NT2/D1 (cell line): ENCODE measurements around the gene LRRC10.

Source experiments
- DNase-seq: peaks from one replicate; pipeline ENCODE4 v3.0.0-alpha.2; 2011; ENCODE audit warnings: low read depth, low spot score
- H3K27me3 ChIP-seq: 2 replicates; pipeline ENCODE4 v1.6.0; 2011; ENCODE audit warnings: mild to moderate bottlenecking; ENCODE audit not compliant: insufficient read length, insufficient read depth
- H3K36me3 ChIP-seq: 2 replicates; pipeline ENCODE4 v1.6.1; 2011; ENCODE audit warnings: mild to moderate bottlenecking, low read length, mixed read lengths; ENCODE audit not compliant: insufficient read depth, insufficient read length
- H3K4me1 ChIP-seq: 2 replicates; pipeline ENCODE4 v1.5.1; 2011; ENCODE audit not compliant: insufficient read depth, insufficient read length
- H3K4me3 ChIP-seq: 2 replicates; pipeline ENCODE4 v1.5.1; 2011; ENCODE audit warnings: low read depth; ENCODE audit not compliant: insufficient read length
- H3K9ac ChIP-seq: 2 replicates; pipeline ENCODE4 v1.6.0; 2011; ENCODE audit warnings: low read depth; ENCODE audit not compliant: insufficient read length
- H3K9me3 ChIP-seq: 2 replicates; pipeline ENCODE4 v1.5.1; 2011; ENCODE audit warnings: mild to moderate bottlenecking, low read length; ENCODE audit not compliant: insufficient read depth
- SUZ12 ChIP-seq: IDR thresholded peaks from 2 replicates; pipeline ENCODE4 v1.6.1; 2011; ENCODE audit not compliant: insufficient read length, insufficient read depth; ENCODE audit errors: extremely low read depth
- YY1 ChIP-seq: IDR thresholded peaks from 2 replicates; pipeline ENCODE4 v1.6.1; 2011; ENCODE audit not compliant: insufficient read length, insufficient read depth
- ZNF274 ChIP-seq: IDR thresholded peaks from 2 replicates; pipeline ENCODE4 v1.6.1; 2011; ENCODE audit warnings: mild to moderate bottlenecking, low read depth, low read length

LRRC10 gene

DNA sequence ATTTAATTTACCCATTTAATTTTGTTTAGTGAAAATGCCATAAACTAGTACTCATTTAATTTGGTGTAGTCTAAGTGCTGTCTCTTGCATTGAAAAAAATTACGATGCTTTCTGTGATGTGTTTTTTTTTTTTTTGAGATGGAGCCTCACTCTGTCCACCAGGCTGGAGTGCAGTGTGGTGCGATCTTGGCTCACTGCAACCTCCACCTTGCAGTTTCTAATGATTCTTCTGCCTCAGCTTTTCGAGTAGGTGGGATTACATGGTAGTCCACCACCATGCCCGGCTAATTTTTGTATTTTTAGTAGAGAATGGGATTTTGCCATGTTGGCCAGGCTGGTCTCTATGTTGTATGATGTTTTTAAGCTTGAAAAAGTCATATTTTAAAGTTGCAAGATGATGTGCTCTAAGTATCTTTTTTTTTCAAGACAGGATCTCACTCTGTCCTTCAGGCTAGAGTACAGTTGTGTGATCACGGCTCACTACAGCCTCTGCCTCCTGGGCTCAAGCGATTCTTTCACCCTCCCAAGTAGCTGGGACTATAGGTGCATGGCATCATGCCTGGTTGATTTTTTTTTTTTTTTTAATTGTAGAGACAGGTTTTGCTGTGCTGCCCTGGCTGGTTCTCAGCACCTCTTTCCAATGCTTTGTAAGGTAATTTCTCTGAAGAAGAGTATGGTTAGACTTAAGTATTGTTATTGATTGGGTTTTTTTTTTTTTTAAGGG, 8.6 kb downstream of the LRRC10 start:
- DNase-seq = no peak
- H3K4me1 ChIP-seq = no peaks in the 10 kb centered on the region
- no peak for TF ChIP-seq SUZ12
- no peak for TF ChIP-seq YY1
- TF ChIP-seq ZNF274 = no peak
- no peak overlapping the region for H3K4me3 ChIP-seq
- no peak overlapping the region for H3K9ac ChIP-seq
- peaks cover 62% of the 10 kb centered on the region for H3K36me3 ChIP-seq
- no peaks in the 10 kb centered on the region for H3K9me3 ChIP-seq
- no peaks in the 10 kb centered on the region for H3K27me3 ChIP-seq

DNA sequence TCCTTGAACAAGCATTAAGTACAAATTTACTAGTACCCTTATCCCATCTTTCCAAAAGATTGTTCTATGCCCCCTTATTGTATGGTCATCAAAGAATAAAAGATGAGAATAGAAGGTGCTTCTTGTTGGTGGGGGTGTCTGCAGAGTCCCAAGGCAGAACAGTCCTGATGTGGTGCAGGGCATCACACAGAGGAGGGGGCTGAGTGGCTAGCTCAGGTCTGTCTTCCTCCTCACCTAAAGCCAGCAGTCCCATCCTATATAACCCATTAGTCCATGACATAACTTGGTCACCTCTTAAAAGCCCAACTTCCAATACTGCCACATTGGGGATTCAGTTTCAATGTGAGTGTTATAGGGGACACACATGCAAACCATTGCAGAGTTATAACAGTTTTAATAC, 9.9 kb downstream of the LRRC10 start:
- DNase-seq = no peak
- Histone ChIP-seq H3K9ac (no peak overlapping the region), H3K36me3 (peaks cover 75% of the 10 kb centered on the region), H3K4me1 (no peaks in the 10 kb centered on the region), H3K9me3 (no peaks in the 10 kb centered on the region), H3K4me3 (no peak overlapping the region), H3K27me3 (no peaks in the 10 kb centered on the region)
- TF ChIP-seq YY1 = no peak
- TF ChIP-seq SUZ12 = no peak
- TF ChIP-seq ZNF274 = no peak

DNA sequence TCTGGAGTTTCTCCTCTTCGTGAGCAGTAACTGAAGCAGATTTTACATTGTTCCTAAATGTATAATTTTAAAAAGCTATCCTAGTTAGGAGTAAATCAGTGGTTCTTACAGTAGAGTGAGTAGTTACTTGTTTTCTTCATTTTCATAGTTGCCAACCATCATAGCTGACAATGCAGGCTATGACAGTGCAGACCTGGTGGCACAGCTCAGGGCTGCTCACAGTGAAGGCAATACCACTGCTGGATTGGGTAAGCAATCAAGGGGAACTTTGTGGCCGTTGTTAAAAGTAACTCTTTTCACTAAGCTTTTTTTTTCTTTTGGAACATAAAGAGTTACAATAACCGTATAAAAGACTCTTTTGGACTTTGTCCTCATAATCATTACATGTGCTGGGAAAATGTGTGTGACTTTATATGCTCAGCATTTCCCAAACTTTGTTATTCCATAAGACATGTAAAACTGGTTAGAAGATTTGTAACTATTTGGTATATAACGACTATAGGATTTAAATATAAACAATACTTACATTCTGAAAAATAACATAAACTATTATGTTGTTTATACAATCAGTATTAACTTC, 12.4 kb downstream of the LRRC10 start:
- no peak for TF ChIP-seq SUZ12
- no peak for TF ChIP-seq ZNF274
- no peak for TF ChIP-seq YY1
- no peaks in the 10 kb centered on the region for H3K9me3 ChIP-seq
- H3K27me3 ChIP-seq = no peaks in the 10 kb centered on the region
- no peak overlapping the region for H3K9ac ChIP-seq
- H3K4me1 ChIP-seq = no peaks in the 10 kb centered on the region
- H3K36me3 ChIP-seq = peaks cover 96% of the 10 kb centered on the region
- H3K4me3 ChIP-seq = no peak overlapping the region
- no peak for DNase-seq

DNA sequence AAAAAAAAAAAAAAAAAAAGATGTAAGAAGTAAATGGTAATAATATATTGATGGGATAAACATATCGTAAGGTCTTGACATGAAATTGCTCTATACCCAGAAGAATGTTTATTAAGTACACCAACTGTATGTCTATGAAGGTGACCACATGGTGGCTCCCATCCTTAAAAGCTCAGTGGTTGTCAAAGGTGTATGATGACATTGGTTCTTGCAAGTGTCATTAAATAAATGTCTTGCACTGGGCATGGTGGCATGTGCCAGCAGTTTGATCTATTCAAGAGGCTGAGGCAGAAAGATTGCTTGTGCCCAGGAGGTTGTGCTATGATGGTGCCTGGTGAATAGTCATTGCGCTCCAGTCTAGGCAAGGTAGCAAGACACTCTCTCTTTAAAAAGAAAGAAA, 15.0 kb downstream of the LRRC10 start:
- Histone ChIP-seq H3K4me3 (no peak overlapping the region), H3K4me1 (no peaks in the 10 kb centered on the region), H3K36me3 (peaks cover 96% of the 10 kb centered on the region), H3K9me3 (no peaks in the 10 kb centered on the region), H3K9ac (no peak overlapping the region), H3K27me3 (no peaks in the 10 kb centered on the region)
- DNase-seq = no peak
- no peak for TF ChIP-seq SUZ12
- TF ChIP-seq YY1 = no peak
- TF ChIP-seq ZNF274 = no peak

DNA sequence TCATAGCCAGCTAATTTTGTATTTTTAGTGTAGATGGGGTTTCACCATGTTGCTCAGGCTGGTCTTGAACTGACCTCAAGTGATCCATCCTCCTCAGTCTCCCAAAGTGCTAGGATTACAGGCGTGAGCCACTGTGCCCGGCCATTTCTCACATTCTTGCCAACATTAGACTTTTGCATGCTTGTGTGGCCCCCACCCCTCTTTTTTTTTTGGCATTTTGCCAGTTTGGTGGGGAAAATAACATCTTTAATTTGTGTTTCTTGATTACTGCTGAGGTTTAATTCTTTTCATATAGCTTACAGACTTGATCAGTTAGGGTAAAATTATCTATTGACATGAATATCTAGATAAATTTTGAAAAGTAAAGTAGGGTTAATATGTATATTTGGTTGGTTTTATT, 21.6 kb downstream of the LRRC10 start:
- H3K4me1 ChIP-seq = no peaks in the 10 kb centered on the region
- TF ChIP-seq ZNF274 (no peak), SUZ12 (no peak), YY1 (no peak)
- no peaks in the 10 kb centered on the region for H3K27me3 ChIP-seq
- H3K36me3 ChIP-seq = peaks cover 83% of the 10 kb centered on the region
- H3K9ac ChIP-seq = no peak overlapping the region
- H3K9me3 ChIP-seq = no peaks in the 10 kb centered on the region
- no peak overlapping the region for H3K4me3 ChIP-seq
- no peak for DNase-seq

DNA sequence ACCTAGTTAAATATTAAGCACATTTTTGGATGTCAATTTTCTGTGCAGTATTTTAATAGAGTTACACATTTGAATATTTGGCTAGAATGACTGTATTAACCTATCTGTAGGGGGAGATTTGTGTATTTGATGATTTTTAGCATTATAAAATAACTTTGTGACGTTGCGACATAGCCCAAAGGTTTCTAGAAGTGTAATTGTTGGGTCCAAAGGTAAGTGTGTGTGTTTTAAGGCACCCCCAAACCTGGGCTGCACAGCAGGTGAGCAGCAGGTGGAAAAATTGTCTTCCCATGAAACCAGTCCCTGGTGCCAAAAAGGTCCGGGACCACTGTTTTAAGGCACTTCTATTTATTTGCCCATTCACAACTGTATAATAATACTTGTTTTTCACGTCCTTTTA, 22.2 kb downstream of the LRRC10 start:
- no peak for TF ChIP-seq ZNF274
- TF ChIP-seq YY1 = no peak
- no peak for TF ChIP-seq SUZ12
- peaks cover 78% of the 10 kb centered on the region for H3K36me3 ChIP-seq

DNA sequence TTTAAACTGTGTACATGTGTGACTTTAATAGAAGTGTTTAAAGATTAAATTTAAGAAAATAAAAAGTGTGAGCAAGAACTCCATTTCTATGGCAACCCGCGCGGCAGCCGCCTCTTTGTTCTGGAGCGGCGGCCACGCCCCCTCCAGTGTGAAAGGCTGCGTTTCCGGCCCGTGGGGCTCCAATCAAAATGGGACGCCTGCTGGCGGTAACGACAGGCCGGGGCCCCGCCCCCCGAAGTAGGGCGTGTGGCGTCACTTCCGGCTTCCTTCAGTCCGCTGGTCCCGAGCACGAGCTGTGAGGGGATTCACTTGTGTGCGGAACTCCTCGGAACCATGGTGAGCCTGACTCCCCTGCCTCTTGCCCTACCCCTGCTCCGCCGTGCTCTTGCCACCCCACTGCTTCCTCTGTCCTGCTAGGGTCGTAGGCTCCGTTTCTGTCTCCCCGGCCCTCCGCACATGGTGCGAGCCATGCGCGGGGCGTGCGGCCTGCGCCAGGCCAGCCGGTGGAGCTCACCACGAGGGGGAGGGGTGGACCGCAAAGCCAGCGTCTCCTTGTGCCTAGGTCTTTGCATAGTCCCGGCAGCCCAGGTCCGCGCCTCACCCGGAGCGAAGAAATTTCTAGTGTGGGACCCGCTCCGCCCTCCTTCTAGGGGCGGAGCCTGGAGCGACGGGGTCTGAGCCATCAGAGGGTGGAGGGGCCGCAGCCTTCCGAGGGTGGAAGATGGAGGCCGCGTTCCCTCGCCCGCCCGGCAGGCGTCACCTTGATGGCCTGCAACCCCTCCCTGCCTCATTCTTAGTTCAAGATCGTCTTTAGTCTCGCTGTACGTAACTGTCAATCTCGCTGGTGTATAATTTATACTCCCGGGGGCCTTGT, 25.3 kb downstream of the LRRC10 start, which contains the start of gene CCT2:
Gene CCT2 (plus strand): TSS at position 271 of the 874 bp plus-strand sequence. CDS start 63 bp downstream, at position 334.
- peaks cover 47% of the 10 kb centered on the region for H3K36me3 ChIP-seq
- H3K9ac ChIP-seq = peak within 1 kb of the TSS; percentile 100
- no peaks in the 10 kb centered on the region for H3K4me1 ChIP-seq
- H3K27me3 ChIP-seq = no peaks in the 10 kb centered on the region
- peak; percentile 95 for DNase-seq
- no peak for TF ChIP-seq YY1
- TF ChIP-seq SUZ12 = no peak
- TF ChIP-seq ZNF274 = no peak
- peak within 1 kb of the TSS; percentile 100 for H3K4me3 ChIP-seq
- no peaks in the 10 kb centered on the region for H3K9me3 ChIP-seq

More for the DNA sequence above, 22.2 kb downstream of the LRRC10 start:
- H3K4me1 ChIP-seq = no peaks in the 10 kb centered on the region
- H3K9ac ChIP-seq = no peak overlapping the region
- H3K4me3 ChIP-seq = no peak overlapping the region
- H3K27me3 ChIP-seq = no peaks in the 10 kb centered on the region
- no peaks in the 10 kb centered on the region for H3K9me3 ChIP-seq
- no peak for DNase-seq
